Measurements from ENCODE around the gene BRSK2.

BRSK2 gene

DNA sequence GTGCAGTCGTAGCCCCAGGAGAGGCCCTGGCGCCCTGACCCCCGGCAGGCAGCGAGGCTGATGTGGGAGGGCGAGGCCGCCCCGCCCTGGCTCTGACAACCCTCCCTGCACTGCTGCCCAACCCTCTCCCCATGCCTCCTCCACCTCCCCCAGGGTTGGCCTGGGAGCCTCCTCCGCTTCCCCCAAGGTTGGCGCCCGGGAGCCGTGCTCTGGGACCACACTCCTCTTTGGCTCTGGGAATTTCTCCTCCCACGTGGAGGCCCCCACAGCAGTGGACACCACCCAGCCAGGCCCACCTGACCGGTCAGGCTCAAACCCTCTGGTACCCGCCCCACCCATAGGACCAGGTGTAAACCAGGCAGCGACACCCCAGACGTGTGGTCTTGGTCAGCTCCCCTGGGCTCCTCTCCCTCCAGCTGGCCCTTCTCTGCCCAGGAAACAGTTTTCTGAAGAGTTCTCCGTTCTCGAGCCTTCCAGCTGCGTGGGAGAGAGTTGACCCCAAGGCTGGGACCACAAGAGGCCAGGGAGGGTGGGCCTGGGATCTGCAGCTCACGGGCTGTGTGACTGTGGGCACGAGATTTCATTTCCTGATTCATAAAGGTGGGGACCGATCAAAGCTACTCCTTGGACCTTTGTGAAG, 39.5 kb upstream of the BRSK2 start:
- TF ChIP-seq, protein P1, sequence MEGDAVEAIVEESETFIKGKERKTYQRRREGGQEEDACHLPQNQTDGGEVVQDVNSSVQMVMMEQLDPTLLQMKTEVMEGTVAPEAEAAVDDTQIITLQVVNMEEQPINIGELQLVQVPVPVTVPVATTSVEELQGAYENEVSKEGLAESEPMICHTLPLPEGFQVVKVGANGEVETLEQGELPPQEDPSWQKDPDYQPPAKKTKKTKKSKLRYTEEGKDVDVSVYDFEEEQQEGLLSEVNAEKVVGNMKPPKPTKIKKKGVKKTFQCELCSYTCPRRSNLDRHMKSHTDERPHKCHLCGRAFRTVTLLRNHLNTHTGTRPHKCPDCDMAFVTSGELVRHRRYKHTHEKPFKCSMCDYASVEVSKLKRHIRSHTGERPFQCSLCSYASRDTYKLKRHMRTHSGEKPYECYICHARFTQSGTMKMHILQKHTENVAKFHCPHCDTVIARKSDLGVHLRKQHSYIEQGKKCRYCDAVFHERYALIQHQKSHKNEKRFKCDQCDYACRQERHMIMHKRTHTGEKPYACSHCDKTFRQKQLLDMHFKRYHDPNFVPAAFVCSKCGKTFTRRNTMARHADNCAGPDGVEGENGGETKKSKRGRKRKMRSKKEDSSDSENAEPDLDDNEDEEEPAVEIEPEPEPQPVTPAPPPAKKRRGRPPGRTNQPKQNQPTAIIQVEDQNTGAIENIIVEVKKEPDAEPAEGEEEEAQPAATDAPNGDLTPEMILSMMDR (IDR thresholded peaks at IDR 0.05; ENCODE audit: low read depth, low read length) = no peak
- in situ Hi-C loops (cut with HindIII; ENCODE audit: low sequenced_read_pairs) = no loop called here
- no peak overlapping the region for H3K4me3 ChIP-seq (ENCODE audit: low read depth, low read length)
- DNase-seq (ENCODE audit: low read depth, low spot score) = no peak

DNA sequence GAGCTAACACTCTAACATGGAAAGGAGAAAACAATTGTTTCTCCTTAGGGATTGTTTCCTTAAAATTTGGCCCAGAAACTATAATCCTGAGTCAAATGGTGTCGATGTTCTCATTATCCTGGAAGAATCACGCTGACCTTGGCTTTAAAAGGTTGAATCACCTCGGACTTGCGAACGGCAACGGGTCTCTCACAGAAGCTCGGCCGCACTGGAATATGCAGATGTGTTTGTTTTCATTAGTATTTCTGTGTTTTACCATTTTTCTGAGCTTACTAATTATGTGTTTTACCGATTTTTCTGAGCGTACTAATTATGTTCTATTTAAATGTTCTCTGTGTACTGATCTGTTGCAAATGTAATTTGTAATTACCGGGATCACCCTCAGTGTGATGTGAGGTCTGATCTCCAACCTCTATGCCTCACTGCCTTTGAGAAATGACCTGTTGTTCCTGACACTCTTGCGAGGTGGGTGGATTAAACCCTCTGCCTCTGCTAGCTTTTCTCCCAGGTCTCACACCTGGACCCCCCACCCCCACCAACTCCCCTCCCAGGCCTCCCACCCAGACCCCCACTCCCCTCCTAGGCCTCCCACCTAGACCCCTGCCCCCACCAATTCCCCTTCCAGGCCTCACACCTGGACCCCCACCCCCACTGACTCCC, 38.3 kb upstream of the BRSK2 start:
- TF ChIP-seq, protein P1 (IDR thresholded peaks at IDR 0.05; ENCODE audit: low read depth, low read length) = no peak
- no peak for DNase-seq (ENCODE audit: low read depth, low spot score)
- in situ Hi-C loops (cut with HindIII; ENCODE audit: low sequenced_read_pairs) = no loop called here
- H3K4me3 ChIP-seq (ENCODE audit: low read depth, low read length) = no peak overlapping the region

DNA sequence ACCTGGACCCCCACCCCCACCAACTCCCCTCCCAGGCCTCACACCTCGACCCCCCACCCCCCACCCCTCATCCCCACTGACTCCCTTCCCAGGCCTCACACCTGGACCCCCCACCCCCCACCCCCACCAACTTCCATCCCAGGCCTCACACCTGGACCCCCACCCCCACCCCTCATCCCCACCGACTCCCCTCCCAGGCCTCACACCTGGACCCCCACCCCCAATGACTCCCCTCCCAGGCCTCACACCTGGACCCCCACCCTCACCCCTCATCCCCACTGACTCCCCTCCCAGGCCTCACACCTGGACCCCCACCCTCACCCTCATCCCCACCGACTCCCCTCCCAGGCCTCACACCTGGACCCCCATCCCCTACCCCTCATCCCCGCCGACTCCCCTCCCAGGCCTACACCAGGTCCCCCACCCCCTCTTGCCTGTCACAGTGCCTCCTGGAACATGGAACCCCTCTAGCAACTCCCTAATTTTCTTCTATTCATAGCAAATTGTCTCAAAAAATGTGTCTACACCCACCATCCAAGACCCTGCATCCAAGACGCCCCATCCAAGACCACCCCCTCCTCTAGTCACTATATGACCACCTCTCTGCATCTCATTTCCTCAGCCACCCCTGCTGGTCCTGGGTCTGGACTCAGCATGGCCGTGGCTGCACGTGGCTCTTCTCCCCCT, 36.9 kb upstream of the BRSK2 start:
- no peak for DNase-seq (ENCODE audit: low read depth, low spot score)
- in situ Hi-C loops (cut with HindIII; ENCODE audit: low sequenced_read_pairs) = no loop called here
- TF ChIP-seq, protein P1 (IDR thresholded peaks at IDR 0.05; ENCODE audit: low read depth, low read length) = no peak
- no peak overlapping the region for H3K4me3 ChIP-seq (ENCODE audit: low read depth, low read length)

GRCh38 chr11:1353383-1354124, 36.2 kb upstream of the BRSK2 start:
- TF ChIP-seq, protein P1 (IDR thresholded peaks at IDR 0.05; ENCODE audit: low read depth, low read length) = no peak
- H3K4me3 ChIP-seq (ENCODE audit: low read depth, low read length) = no peak overlapping the region
- in situ Hi-C loops (cut with HindIII; ENCODE audit: low sequenced_read_pairs) = no loop called here
- DNase-seq (ENCODE audit: low read depth, low spot score) = no peak

DNA sequence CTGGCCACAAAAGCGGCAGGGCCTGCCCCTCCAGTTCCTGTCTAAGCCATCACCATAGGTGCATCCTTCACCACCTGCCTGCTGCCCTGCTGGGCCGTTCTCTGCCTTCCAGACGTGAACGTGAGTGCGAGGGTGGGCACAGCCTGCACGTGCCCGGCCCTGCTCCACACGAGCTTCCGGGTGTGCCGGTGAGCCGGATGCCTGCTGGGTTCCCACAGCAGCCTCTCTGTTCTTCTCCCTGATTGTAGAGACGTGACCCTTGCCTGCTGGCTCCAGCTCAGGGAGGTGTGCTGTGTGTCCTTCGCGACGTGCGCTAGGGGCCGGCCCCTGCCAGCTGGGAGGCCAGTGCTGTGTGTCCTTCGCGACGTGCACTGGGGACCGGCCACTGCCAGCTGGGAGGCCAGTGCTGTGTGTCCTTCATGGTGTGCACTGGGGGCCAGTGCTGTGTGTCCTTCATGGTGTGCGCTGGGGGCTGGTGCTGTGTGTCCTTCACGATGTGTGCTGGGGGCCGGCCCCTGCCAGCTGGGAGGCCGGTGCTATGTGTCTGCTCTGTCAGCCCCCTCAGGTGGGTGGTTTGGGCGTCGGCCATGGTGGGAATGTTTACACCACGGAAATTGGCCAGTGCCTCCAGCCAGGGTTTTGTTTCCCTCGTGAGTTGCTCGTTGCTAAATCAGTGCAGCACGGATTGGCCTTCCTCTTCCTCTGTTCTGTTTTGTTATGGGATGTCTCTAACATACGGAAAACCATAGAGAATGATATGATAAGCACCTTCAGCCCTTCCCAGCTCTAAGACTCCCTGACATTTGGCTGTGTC, 35.4 kb upstream of the BRSK2 start:
- TF ChIP-seq, protein P1 (IDR thresholded peaks at IDR 0.05; ENCODE audit: low read depth, low read length) = no peak
- DNase-seq (ENCODE audit: low read depth, low spot score) = no peak
- in situ Hi-C loops (cut with HindIII; ENCODE audit: low sequenced_read_pairs) = no loop called here
- H3K4me3 ChIP-seq (ENCODE audit: low read depth, low read length) = no peak overlapping the region

GRCh38 chr11:1356007-1356435, 33.7 kb upstream of the BRSK2 start:
- no peak overlapping the region for H3K4me3 ChIP-seq (ENCODE audit: low read depth, low read length)
- DNase-seq (ENCODE audit: low read depth, low spot score) = no peak
- TF ChIP-seq, protein P1 (IDR thresholded peaks at IDR 0.05; ENCODE audit: low read depth, low read length) = no peak
- in situ Hi-C loops (cut with HindIII; ENCODE audit: low sequenced_read_pairs) = no loop called here
